ENCODE measurements around the gene B3GALT6.

- TF ChIP-seq CTCF (IDR thresholded peaks at IDR 0.05; ENCODE audit: low read length) (no peak), EZH2 (optimal IDR thresholded peaks at IDR 0.05; ENCODE audit: low read depth, low read length) (no peak), EZH2phosphoT487 (IDR thresholded peaks at IDR 0.05; ENCODE audit: low read length) (no peak)
These were observed 37.3 kb upstream of the B3GALT6 start for GRCh38 chr1:1194723-1195122.
